ENCODE data around the gene CYP4X1. TPM values are rescaled to one million over a fixed set of nuclear protein-coding genes. Genes with fewer than 3 reads are reported as not detected.
"Not testable (repeated sequence)": the region's sequence is repeated elsewhere in the genome, so short reads cannot be mapped to it uniquely, and the experiment has no call there.

CYP4X1 gene
- 17.9 TPM for total RNA-seq

GRCh38 chr1:47023268-47024140 lies at the start of gene CYP4X1:
Gene CYP4X1 (plus strand): TSS chr1:47023669. CDS start chr1:47023818, 149 bp downstream.
- no peak for DNase-seq (ENCODE audit: extremely low spot score in 2 of 2)
- TF ChIP-seq POLR2A (IDR thresholded peaks at IDR 0.05) (no peak), CTCF (IDR thresholded peaks at IDR 0.05) (no peak), POLR2AphosphoS5 (IDR thresholded peaks at IDR 0.05; ENCODE audit: insufficient read depth in 1 of 2, low read depth in 1 of 2) (peak in 1 of 2 donors; percentile 36)
- intact Hi-C loops (cut with DNase I) = no loop called here
- H3K4me1 ChIP-seq = peaks cover 21% of the 10 kb centered on the region
- H3K27ac ChIP-seq = peak within 1 kb of the TSS; percentile 63
- no peaks in the 10 kb centered on the region for H3K9me3 ChIP-seq
- peak within 1 kb of the TSS; percentile 39 to 44 for H3K4me3 ChIP-seq
- no peaks in the 10 kb centered on the region for H3K27me3 ChIP-seq
- H3K36me3 ChIP-seq = no peaks in the 10 kb centered on the region

- no peaks in the 10 kb centered on the region for H3K4me1 ChIP-seq
- TF ChIP-seq CTCF (IDR thresholded peaks at IDR 0.05) (no peak), POLR2A (IDR thresholded peaks at IDR 0.05) (no peak)
- H3K4me3 ChIP-seq = no peak overlapping the region
- H3K9me3 ChIP-seq = no peaks in the 10 kb centered on the region
- no peak overlapping the region for H3K27ac ChIP-seq
- intact Hi-C loops (cut with DNase I) = no loop called here
- no peak for DNase-seq (ENCODE audit: extremely low spot score in 2 of 2)
- no peaks in the 10 kb centered on the region for H3K27me3 ChIP-seq
- no peaks in the 10 kb centered on the region for H3K36me3 ChIP-seq
These were observed 40.2 kb upstream of the CYP4X1 start for GRCh38 chr1:46983166-46983829.

- no peak for DNase-seq (ENCODE audit: extremely low spot score in 2 of 2)
- no peak overlapping the region for H3K4me3 ChIP-seq
- H3K9me3 ChIP-seq = no peaks in the 10 kb centered on the region
- no peaks in the 10 kb centered on the region for H3K4me1 ChIP-seq
- no peaks in the 10 kb centered on the region for H3K36me3 ChIP-seq
- H3K27me3 ChIP-seq = no peaks in the 10 kb centered on the region
- TF ChIP-seq POLR2AphosphoS5 (IDR thresholded peaks at IDR 0.05; ENCODE audit: insufficient read depth in 1 of 2, low read depth in 1 of 2) = no peak
- no peak for TF ChIP-seq CTCF (IDR thresholded peaks at IDR 0.05)
- TF ChIP-seq POLR2A (IDR thresholded peaks at IDR 0.05) = no peak
- H3K27ac ChIP-seq = no peak overlapping the region
- intact Hi-C loops (cut with DNase I) = no loop called here
These were observed 39.5 kb upstream of the CYP4X1 start for GRCh38 chr1:46983830-46984586.

- H3K9me3 ChIP-seq; H3K4me3 ChIP-seq; intact Hi-C loops (cut with DNase I); H3K27ac ChIP-seq; H3K27me3 ChIP-seq; H3K36me3 ChIP-seq; H3K4me1 ChIP-seq; DNase-seq (ENCODE audit: extremely low spot score in 2 of 2): not testable (repeated sequence)
These were observed 32.9 kb upstream of the CYP4X1 start for GRCh38 chr1:46990541-46990940.

- intact Hi-C loops (cut with DNase I) = no loop called here
- Histone ChIP-seq H3K27me3 (no peaks in the 10 kb centered on the region), H3K4me1 (no peaks in the 10 kb centered on the region), H3K36me3 (no peaks in the 10 kb centered on the region), H3K27ac (no peak overlapping the region), H3K4me3 (no peak overlapping the region), H3K9me3 (no peaks in the 10 kb centered on the region)
- TF ChIP-seq POLR2A (IDR thresholded peaks at IDR 0.05) (no peak), POLR2AphosphoS5 (IDR thresholded peaks at IDR 0.05; ENCODE audit: insufficient read depth in 1 of 2, low read depth in 1 of 2) (no peak), CTCF (IDR thresholded peaks at IDR 0.05) (no peak)
- no peak for DNase-seq (ENCODE audit: extremely low spot score in 2 of 2)
These were observed 32.2 kb upstream of the CYP4X1 start for GRCh38 chr1:46991083-46991923.
